Astrocyte (in vitro differentiated cells and primary cell): ENCODE results near the gene PLPPR1. TPM values are rescaled to one million over a fixed set of nuclear protein-coding genes. Genes with fewer than 3 reads are reported as not detected.

Experiments
- DNase-seq: peaks from one replicate; pipeline ENCODE4 v3.0.0-alpha.2; 2010; ENCODE audit warnings: low read depth
- FAIRE-seq: peaks from 2 replicates; lab custom pipeline; 2011; peaks lifted over from hg19 to GRCh38; lab: Jason Lieb, UNC
- H2AFZ ChIP-seq: 2 replicates; pipeline ENCODE4 v1.6.0; 2012; ENCODE audit warnings: low read depth, low read length, inconsistent platforms
- H3K27ac ChIP-seq: 2 replicates; pipeline ENCODE4 v1.5.1; 2011; ENCODE audit warnings: low read depth, low read length, inconsistent platforms
- H3K27me3 ChIP-seq: 2 replicates; pipeline ENCODE4 v1.6.0; 2011; ENCODE audit warnings: low read length, inconsistent platforms; ENCODE audit not compliant: insufficient read depth
- H3K36me3 ChIP-seq: 2 replicates; pipeline ENCODE4 v1.5.1; 2011; ENCODE audit warnings: low read length, inconsistent platforms; ENCODE audit not compliant: insufficient read depth
- H3K4me1 ChIP-seq: 2 replicates; pipeline ENCODE4 v1.5.1; 2011; ENCODE audit warnings: low read length, inconsistent platforms; ENCODE audit not compliant: insufficient read depth
- H3K4me2 ChIP-seq: 2 replicates; pipeline ENCODE4 v1.6.0; 2012; ENCODE audit warnings: low read length, inconsistent platforms
- H3K4me3 ChIP-seq: 2 replicates; pipeline ENCODE4 v1.5.1; 2011; ENCODE audit warnings: low read depth, mild to moderate bottlenecking, low read length, inconsistent platforms; ENCODE audit not compliant: insufficient read depth
- H3K79me2 ChIP-seq: 2 replicates; pipeline ENCODE4 v1.6.0; 2012; ENCODE audit warnings: mild to moderate bottlenecking, low read length, inconsistent platforms; ENCODE audit not compliant: insufficient read depth
- H3K9ac ChIP-seq: 2 replicates; pipeline ENCODE4 v1.6.0; 2012; ENCODE audit warnings: mild to moderate bottlenecking, low read length, inconsistent platforms
- H3K9me3 ChIP-seq: 2 replicates; pipeline ENCODE4 v1.5.1; 2012; ENCODE audit warnings: low read depth, mild to moderate bottlenecking, low read length, inconsistent platforms; ENCODE audit not compliant: insufficient read depth
- H4K20me1 ChIP-seq: 2 replicates; pipeline ENCODE4 v1.6.0; 2012; ENCODE audit warnings: low read length, inconsistent platforms; ENCODE audit not compliant: insufficient read depth
- H3K27ac Mint-ChIP-seq: one replicate; pipeline ENCODE4 v1.8.0; 2021; ENCODE audit warnings: mild to moderate bottlenecking, mixed read lengths; ENCODE audit not compliant: unreplicated experiment
- H3K27me3 Mint-ChIP-seq: one replicate; pipeline ENCODE4 v1.8.0; 2021; ENCODE audit warnings: low read depth, mixed read lengths; ENCODE audit not compliant: unreplicated experiment
- H3K36me3 Mint-ChIP-seq: one replicate; pipeline ENCODE4 v1.8.0; 2021; ENCODE audit warnings: low read depth, mixed read lengths; ENCODE audit not compliant: unreplicated experiment
- H3K4me1 Mint-ChIP-seq: one replicate; pipeline ENCODE4 v1.8.0; 2021; ENCODE audit warnings: low read depth, mixed read lengths; ENCODE audit not compliant: unreplicated experiment
- H3K4me3 Mint-ChIP-seq: one replicate; pipeline ENCODE4 v1.8.0; 2021; ENCODE audit warnings: mild to moderate bottlenecking, moderate library complexity, mixed read lengths; ENCODE audit not compliant: unreplicated experiment
- H3K9me3 Mint-ChIP-seq: one replicate; pipeline ENCODE4 v1.8.0; 2021; ENCODE audit warnings: mild to moderate bottlenecking, mixed read lengths; ENCODE audit not compliant: unreplicated experiment
- CTCF ChIP-seq: IDR thresholded peaks from 2 replicates; pipeline ENCODE4 v1.5.1; 2011; ENCODE audit warnings: low read depth, mild to moderate bottlenecking, inconsistent platforms, low read length, moderate library complexity; ENCODE audit not compliant: insufficient read depth
- EZH2 ChIP-seq: IDR thresholded peaks from 2 replicates; pipeline ENCODE4 v1.6.1; 2012; ENCODE audit warnings: mild to moderate bottlenecking, low read length, inconsistent platforms; ENCODE audit not compliant: insufficient read depth
- total RNA-seq: library from RNA; stranded (reverse); gene quantifications from 2 replicates; pipeline ENCODE4 v1.2.1, GENCODE V29; 2021

PLPPR1 gene
- total RNA-seq, 1 donor from 2014 or later = not detected

DNA sequence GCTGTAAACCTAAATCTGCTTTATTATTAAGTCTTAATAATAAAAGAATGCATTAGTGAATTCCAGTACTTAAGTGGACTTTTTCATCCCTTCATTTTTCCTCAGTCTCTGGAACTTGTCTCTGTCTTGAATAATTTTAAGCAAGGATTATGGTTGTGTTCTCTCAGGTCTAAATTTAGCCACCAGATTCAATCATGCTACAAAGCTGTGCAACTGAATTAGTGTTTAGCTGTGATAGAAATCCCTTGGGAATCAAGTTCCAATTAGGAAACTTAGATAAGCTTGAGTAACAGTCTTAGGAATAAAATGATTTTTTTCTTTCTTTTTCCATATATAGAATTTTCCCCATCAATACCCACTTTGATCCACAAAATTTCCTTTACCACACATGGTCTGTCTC lies 104.3 kb downstream of the PLPPR1 start:
- no peaks in the 10 kb centered on the region for H3K9me3 ChIP-seq
- no peak overlapping the region for H3K4me3 ChIP-seq
- H3K9ac ChIP-seq = no peak overlapping the region
- Mint-ChIP-seq H3K27me3 (peaks cover 15% of the 10 kb centered on the region), H3K36me3 (no peaks in the 10 kb centered on the region), H3K4me3 (no peak overlapping the region), H3K4me1 (no peaks in the 10 kb centered on the region), H3K27ac (no peak overlapping the region), H3K9me3 (peaks cover 4% of the 10 kb centered on the region)
- H3K79me2 ChIP-seq = no peaks in the 10 kb centered on the region
- H4K20me1 ChIP-seq = no peaks in the 10 kb centered on the region
- no peaks in the 10 kb centered on the region for H3K27me3 ChIP-seq
- no peaks in the 10 kb centered on the region for H3K4me1 ChIP-seq
- H3K4me2 ChIP-seq = no peak overlapping the region
- H3K36me3 ChIP-seq = no peaks in the 10 kb centered on the region
- TF ChIP-seq EZH2 (no peak), CTCF (no peak)
- H3K27ac ChIP-seq = no peak overlapping the region
- DNase-seq = no peak
- H2AFZ ChIP-seq = no peak overlapping the region
- no peak for FAIRE-seq

GRCh38 chr9:101138509-101138908 lies 110.0 kb downstream of the PLPPR1 start:
- H3K36me3 Mint-ChIP-seq = no peaks in the 10 kb centered on the region
- no peak overlapping the region for H3K4me3 Mint-ChIP-seq
- H3K27ac Mint-ChIP-seq = no peak overlapping the region

More at GRCh38 chr9:101138509-101138908, 110.0 kb downstream of the PLPPR1 start:
- Histone ChIP-seq H3K4me1 (no peaks in the 10 kb centered on the region), H2AFZ (no peak overlapping the region), H3K9ac (no peak overlapping the region), H3K27ac (no peak overlapping the region), H3K4me3 (no peak overlapping the region), H3K27me3 (no peaks in the 10 kb centered on the region), H3K9me3 (no peaks in the 10 kb centered on the region), H3K79me2 (no peaks in the 10 kb centered on the region), H3K4me2 (no peak overlapping the region), H3K36me3 (no peaks in the 10 kb centered on the region), H4K20me1 (no peaks in the 10 kb centered on the region)
- FAIRE-seq (no peak), DNase-seq (no peak)
- Mint-ChIP-seq H3K9me3 (no peaks in the 10 kb centered on the region), H3K4me1 (no peaks in the 10 kb centered on the region), H3K27me3 (peaks cover 13% of the 10 kb centered on the region)
- TF ChIP-seq EZH2 = no peak
- TF ChIP-seq CTCF = no peak
